M059J (cell line): ENCODE measurements around the gene CGRRF1. TPM values are rescaled to one million over a fixed set of nuclear protein-coding genes. Genes with fewer than 3 reads are reported as not detected.

ENCODE experiments used
- DNase-seq: peaks from one replicate; pipeline ENCODE4 v3.0.0-alpha.2; 2012; ENCODE audit warnings: low read depth
- total RNA-seq: library from RNA; depleted of rRNA; stranded (reverse); fragments of >200 nt; shearing (Covaris generic); gene quantifications from 2 replicates; pipeline ENCODE4 v1.2.3, GENCODE V29; 2014

CGRRF1 gene
- total RNA-seq, 1 experiment from 2014 or later: 13.0 TPM

DNA sequence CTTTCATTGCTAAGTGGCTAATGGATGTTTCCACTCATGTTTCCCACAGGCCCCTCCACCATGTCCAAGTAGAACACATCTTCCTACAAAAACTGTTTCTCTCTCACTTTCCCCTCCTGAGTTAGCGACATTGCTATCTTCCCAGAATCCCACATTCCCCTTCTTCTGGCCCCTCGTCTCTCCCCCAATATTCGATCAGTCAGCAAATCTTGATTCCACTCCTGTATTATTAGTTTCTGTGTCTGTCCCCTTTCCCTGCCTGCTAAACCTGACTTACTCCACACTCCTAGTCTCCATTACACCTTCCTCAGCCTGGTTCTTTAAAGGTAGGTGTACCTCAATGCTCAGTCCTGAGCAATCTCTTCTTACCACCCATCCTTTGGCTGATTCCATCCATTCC, 37.9 kb downstream of the CGRRF1 start:
- no peak for DNase-seq

GRCh38 chr14:54548491-54548890, 38.8 kb downstream of the CGRRF1 start:
- no peak for DNase-seq

DNA sequence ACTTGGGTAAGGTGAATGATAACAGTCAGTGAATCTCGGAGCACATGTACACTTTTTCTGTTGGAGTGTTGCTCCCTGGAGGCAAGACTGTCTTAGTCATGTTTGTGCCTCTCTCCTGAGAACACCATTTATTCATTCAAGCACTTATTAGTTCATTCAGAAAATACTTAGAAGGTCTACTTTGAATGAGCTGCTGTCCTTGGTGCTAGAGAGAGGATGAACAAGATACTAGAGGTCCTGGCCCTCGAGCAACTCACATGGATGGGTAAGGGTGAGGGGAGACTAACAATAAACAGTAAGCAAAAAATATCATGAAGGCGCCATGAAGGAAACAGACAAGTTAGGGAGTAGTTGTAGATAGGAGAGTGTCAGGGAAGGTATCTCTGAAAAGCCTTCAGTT, 40.2 kb downstream of the CGRRF1 start:
- peak; percentile 29 for DNase-seq

DNA sequence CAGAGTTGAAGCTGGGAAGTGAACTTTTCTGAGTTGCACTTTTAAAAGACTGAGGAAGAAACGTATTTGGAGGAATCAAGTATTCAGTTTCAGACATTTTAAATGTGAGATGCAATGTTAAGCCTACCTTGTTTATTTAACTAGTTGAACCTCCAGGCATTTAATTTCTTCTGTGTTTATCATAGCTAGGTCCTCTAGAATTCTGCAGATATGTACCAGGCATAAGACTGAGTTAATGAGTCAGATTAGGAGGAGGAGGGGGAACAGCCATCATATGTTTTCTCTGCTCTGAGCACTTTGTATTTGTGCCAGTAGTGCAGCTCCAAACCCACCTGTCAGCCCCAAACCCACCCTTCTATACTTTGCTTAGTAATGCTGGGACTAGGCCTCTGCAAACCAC, 40.8 kb downstream of the CGRRF1 start:
- DNase-seq: peak; percentile 17

DNA sequence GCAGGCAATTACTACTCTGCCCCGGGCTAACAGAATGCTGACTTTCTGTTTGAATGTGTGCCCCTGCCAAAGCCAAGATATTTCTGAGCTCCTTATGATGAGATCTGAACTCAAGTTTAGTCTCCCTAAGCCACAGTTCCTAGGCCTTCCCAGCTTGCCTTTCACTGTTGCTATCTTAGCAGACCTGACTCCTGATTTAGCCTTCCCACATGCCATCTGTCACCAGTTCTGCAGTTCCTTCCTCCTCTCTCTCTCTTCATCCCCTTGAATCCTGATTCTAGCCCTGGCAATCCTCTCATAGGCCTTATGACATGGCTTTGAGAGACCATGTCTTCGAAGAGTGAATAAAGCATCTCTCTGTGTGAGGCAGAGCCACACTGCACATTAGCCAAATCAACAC, 44.7 kb downstream of the CGRRF1 start:
- no peak for DNase-seq

GRCh38 chr14:54555651-54556050, 45.9 kb downstream of the CGRRF1 start:
- DNase-seq: no peak

- DNase-seq: no peak
These were observed 46.8 kb downstream of the CGRRF1 start for GRCh38 chr14:54556535-54556934.

DNA sequence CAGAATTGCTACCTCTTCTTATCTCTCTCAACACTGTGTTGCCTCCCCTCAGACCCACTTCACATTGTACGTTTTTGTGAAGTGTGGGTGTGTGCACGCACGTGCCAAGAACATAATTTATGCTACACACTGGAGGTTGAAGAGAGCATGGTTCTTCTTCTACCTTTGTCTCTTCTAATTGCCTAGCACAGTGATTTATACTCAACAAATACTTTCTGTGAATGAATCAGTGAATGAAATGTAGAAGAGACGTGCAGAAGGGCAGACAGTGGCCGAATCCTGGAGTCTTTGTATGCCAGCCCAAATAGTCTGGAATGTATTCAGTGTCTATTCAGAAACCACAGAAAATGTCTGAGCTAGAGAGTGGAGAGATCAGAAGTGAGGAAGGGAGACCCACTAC, 52.6 kb downstream of the CGRRF1 start:
- peak; percentile 57 for DNase-seq

GRCh38 chr14:54564071-54564867, 54.6 kb downstream of the CGRRF1 start:
- DNase-seq: peak; percentile 50

DNA sequence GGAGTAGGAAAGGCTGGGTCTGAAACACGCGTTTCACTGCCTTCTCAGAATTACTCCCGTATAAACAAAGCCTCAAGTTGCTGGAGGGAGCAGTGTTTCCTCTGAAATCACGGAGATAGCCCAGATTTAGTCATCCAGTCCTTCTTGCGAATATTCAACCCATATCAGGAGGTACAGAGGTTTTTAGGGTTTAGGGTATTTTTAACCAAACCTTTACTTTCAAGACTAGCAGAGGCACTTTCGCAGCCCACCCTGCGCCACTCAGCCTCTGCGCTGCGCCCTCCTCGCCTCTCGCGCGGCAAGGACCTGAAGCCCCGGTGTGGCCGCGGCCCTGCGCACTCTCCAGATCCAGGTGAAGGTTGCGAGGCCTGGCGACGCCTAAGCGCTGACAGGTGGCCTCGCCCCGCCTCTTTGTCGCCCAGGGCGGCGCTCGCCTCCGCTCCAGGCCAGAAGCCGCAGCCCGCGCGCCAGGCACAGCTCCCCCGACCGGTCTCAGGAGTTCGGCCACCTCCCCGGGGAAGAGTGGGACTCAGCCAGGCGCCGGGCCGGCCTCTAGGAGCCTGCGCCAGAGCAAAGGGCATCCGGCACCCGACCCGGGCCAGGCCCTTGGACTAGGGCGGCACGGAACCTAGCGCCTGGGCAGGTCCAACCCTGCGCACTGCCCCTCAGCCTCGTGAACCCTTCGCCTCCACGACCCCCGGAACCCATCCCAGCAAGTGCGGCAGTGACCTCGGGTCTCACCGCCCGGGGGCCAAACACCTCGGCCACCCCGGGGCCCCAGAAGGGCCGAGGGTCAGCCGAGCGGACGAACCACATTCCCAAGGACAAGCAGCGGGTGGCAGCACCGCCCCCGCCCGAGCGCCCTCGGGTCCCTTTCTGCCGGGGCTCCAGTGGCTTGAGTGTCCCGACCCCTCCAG, 55.4 kb downstream of the CGRRF1 start:
- peak; percentile 79 for DNase-seq

DNA sequence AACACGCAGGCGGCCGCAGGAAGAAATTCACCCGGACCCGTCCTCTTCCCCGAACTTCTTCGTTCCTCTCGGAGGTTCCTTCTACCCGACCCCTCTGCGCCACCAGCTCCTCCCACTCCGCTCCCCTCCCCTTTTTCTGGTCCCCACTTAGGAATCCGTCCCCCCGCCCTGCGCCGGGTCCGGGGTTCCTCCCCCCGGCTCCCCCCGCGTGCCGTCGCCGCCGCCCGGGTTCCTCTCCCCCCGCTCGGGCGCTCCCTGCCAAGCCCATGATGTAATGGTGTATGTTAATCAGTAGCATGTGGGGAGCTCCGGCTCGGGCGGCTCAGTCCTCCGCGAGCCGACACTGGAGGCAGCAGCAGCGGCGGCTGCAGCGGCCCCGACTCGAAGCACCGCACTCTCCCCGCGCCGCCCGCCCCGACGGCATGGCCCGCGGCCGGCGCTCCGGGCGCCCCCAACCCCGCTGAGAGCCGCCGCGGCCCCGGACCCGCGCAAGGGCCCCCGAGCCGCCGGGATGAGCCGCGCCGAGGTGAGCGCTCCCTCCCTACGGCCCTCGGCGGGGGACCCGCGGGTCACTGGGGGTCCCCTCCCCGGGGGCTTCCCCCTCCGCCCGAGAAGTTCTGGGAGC, 56.2 kb downstream of the CGRRF1 start:
- DNase-seq: peak; percentile 84

GRCh38 chr14:54566410-54567223, 56.9 kb downstream of the CGRRF1 start, which contains the start of gene SAMD4A:
Gene SAMD4A, plus strand, starts transcription at chr14:54567128. Its CDS starts 789 bp downstream, at chr14:54567917.
- peak; percentile 85 for DNase-seq

- peak; percentile 61 for DNase-seq
These were observed 57.5 kb downstream of the CGRRF1 start for GRCh38 chr14:54567224-54567638.

DNA sequence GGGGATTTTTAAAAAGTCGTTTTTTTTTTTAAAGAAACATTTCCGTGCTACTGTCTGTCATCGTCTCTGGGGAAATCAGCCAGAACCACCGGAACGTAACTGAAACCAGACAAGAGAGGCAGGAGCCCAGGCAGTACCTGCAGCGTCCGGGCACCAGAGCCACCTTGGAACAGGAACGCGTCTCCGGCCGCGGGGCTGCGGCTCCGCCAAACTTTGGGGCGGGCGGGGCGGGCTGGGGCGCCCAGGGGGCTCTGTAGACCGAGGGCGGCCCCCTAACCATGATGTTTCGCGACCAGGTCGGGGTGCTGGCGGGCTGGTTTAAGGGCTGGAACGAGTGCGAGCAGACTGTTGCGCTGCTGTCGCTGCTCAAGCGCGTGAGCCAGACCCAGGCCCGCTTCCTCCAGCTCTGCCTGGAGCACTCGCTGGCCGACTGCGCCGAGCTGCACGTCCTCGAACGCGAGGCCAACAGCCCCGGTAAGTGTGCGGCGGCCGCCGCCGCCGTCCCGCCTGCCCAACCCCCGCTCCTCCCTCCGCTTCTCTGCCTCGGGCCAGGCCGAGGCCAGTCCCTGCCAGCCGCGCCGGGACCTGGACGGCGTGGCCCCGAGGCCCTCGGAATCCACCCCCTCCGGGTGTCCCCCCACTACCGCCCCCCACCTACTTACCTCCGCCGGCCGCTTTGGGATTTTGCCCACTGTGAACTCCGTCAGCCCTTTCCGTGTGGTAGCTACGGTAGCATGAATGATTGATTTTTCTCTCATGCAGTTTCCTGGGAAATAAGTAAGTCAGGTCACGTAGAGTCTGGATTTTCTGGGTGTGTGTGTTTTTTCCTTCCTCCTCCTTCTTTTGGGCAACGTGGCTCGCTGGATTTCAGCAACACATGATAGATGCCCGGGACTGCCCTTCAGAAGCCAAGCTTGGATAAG, 58.2 kb downstream of the CGRRF1 start:
- peak; percentile 64 for DNase-seq

- DNase-seq: no peak
These were observed 59.3 kb downstream of the CGRRF1 start for GRCh38 chr14:54568821-54569595.

- DNase-seq: no peak
These were observed 60.3 kb downstream of the CGRRF1 start for GRCh38 chr14:54570047-54570446.

GRCh38 chr14:54570631-54571415, 61.1 kb downstream of the CGRRF1 start:
- DNase-seq: peak; percentile 83

- DNase-seq: peak; percentile 32
These were observed 62.6 kb downstream of the CGRRF1 start for GRCh38 chr14:54572316-54572715.

DNA sequence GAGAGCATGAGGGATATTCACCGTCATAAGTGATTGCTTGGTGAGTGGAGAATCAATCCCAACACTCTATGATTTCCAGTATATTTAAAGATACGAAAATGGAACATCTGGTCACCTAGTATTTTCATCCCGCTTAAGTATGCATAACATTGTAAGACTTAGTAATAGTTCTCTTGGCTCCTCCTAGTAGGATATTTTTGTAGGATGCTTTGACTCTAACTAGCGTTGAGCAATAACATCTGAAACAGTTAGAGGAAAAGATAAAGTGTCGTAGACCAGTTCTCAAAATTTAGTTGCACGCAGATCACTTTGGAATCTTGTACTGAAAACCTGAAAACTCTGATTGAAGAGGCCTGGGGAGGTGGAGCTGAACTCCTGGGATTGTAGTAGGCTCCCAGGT, 64.8 kb downstream of the CGRRF1 start:
- no peak for DNase-seq
